22Rv1 (cell line): ENCODE data around the gene SLC39A11.

Source experiments
- H3K27ac ChIP-seq: fragments of 450-650 bp; 2 replicates; pipeline ENCODE4 v1.5.1; 2017
- CTCF ChIP-seq: fragments of 450-650 bp; IDR thresholded peaks from 2 replicates; pipeline ENCODE4 v1.5.1; 2017; ENCODE audit warnings: mild to moderate bottlenecking
- ZFX ChIP-seq: fragments of 450-650 bp; IDR thresholded peaks from 2 replicates; pipeline ENCODE4 v1.6.1; 2017; ENCODE audit warnings: antibody characterized with exemption, borderline replicate concordance

Gene SLC39A11

GRCh38 chr17:72967977-72968585, 124.4 kb downstream of the SLC39A11 start:
- TF ChIP-seq CTCF (no peak), ZFX (no peak)
- no peak overlapping the region for H3K27ac ChIP-seq

GRCh38 chr17:72967277-72967970, 125.1 kb downstream of the SLC39A11 start:
- no peak for TF ChIP-seq CTCF
- TF ChIP-seq ZFX: no peak
- no peak overlapping the region for H3K27ac ChIP-seq

GRCh38 chr17:72962106-72962505, 130.4 kb downstream of the SLC39A11 start:
- no peak overlapping the region for H3K27ac ChIP-seq
- no peak for TF ChIP-seq ZFX
- TF ChIP-seq CTCF: no peak

GRCh38 chr17:72955391-72956140, 136.9 kb downstream of the SLC39A11 start:
- no peak overlapping the region for H3K27ac ChIP-seq
- no peak for TF ChIP-seq CTCF
- TF ChIP-seq ZFX: no peak

- H3K27ac ChIP-seq: no peak overlapping the region
- no peak for TF ChIP-seq ZFX
- no peak for TF ChIP-seq CTCF
Observed at GRCh38 chr17:72954579-72954978, 137.9 kb downstream of the SLC39A11 start.

- no peak overlapping the region for H3K27ac ChIP-seq
- TF ChIP-seq ZFX: no peak
- no peak for TF ChIP-seq CTCF
Observed at GRCh38 chr17:72953621-72954020, 138.9 kb downstream of the SLC39A11 start.
